OCI-LY1 (cell line): Measurements from ENCODE around the gene ADAMTS14.

ENCODE experiments used
- H2AFZ ChIP-seq: fragments of 200-600 bp; sonication (generic), shearing (Covaris generic); 2 replicates; pipeline ENCODE4 v1.6.0; 2014; ENCODE audit warnings: antibody characterized with exemption, mild to moderate bottlenecking, low read length
- H3F3A ChIP-seq: fragments of 200-600 bp; sonication (generic), shearing (Covaris generic); 2 replicates; pipeline ENCODE4 v1.6.0; 2014; ENCODE audit warnings: mild to moderate bottlenecking, antibody characterized with exemption, low read length, moderate library complexity; ENCODE audit not compliant: insufficient read depth
- H3K27ac ChIP-seq: fragments of 200-600 bp; sonication (generic); 2 replicates; pipeline ENCODE4 v1.5.1; 2014; ENCODE audit warnings: low read length, mixed run types, mild to moderate bottlenecking, low read depth; ENCODE audit not compliant: poor library complexity, severe bottlenecking
- H3K27me3 ChIP-seq: fragments of 200-600 bp; sonication (generic); 2 replicates; pipeline ENCODE4 v1.6.0; 2014; ENCODE audit warnings: antibody characterized with exemption, mild to moderate bottlenecking, low read length, moderate library complexity; ENCODE audit not compliant: insufficient read depth
- H3K36me3 ChIP-seq: fragments of 200-600 bp; sonication (generic); 2 replicates; pipeline ENCODE4 v1.6.1; 2014; ENCODE audit warnings: mild to moderate bottlenecking, antibody characterized with exemption, low read length, moderate library complexity, mixed read lengths; ENCODE audit not compliant: insufficient read depth
- H3K4me1 ChIP-seq: fragments of 200-600 bp; sonication (generic); 2 replicates; pipeline ENCODE4 v1.5.1; 2014; ENCODE audit warnings: mild to moderate bottlenecking, low read length, moderate library complexity; ENCODE audit not compliant: insufficient read depth, severe bottlenecking
- H3K4me2 ChIP-seq: fragments of 200-600 bp; sonication (generic), shearing (Covaris generic); 2 replicates; pipeline ENCODE4 v1.6.1; 2014; ENCODE audit warnings: low read length
- H3K4me3 ChIP-seq: fragments of 200-600 bp; sonication (generic); 2 replicates; pipeline ENCODE4 v1.5.1; 2014; ENCODE audit warnings: low read length, low read depth, mild to moderate bottlenecking, mixed read lengths; ENCODE audit not compliant: poor library complexity, severe bottlenecking
- H3K79me2 ChIP-seq: fragments of 200-600 bp; shearing (Covaris generic); 2 replicates; pipeline ENCODE4 v1.6.1; 2016; ENCODE audit warnings: mixed run types, low read length, mixed read lengths; ENCODE audit not compliant: insufficient read depth
- H3K9ac ChIP-seq: fragments of 200-600 bp; sonication (generic), shearing (Covaris generic); 2 replicates; pipeline ENCODE4 v1.6.1; 2014; ENCODE audit warnings: mild to moderate bottlenecking, low read length, mixed read lengths
- H3K9me2 ChIP-seq: fragments of 200-600 bp; sonication (generic), shearing (Covaris generic); 2 replicates; pipeline ENCODE4 v1.6.1; 2014; ENCODE audit warnings: low read depth, mild to moderate bottlenecking, low read length, mixed read lengths
- H3K9me3 ChIP-seq: fragments of 200-600 bp; shearing (Covaris generic); 2 replicates; pipeline ENCODE4 v1.6.1; 2014; ENCODE audit warnings: low read length, mixed read lengths
- H4K20me1 ChIP-seq: fragments of 200-600 bp; sonication (generic), shearing (Covaris generic); 2 replicates; pipeline ENCODE4 v1.6.0; 2016; ENCODE audit warnings: mild to moderate bottlenecking, low read length; ENCODE audit not compliant: insufficient read depth
- CTCF ChIP-seq: fragments of 200-600 bp; sonication (generic), shearing (Covaris generic); IDR thresholded peaks from 2 replicates; pipeline ENCODE4 v1.5.1; 2017; ENCODE audit warnings: mild to moderate bottlenecking, antibody characterized with exemption, low read length, moderate library complexity, mixed read lengths
- EZH2 ChIP-seq: fragments of 200-600 bp; sonication (generic), shearing (Covaris generic); IDR thresholded peaks from 2 replicates; pipeline ENCODE4 v1.8.0; 2017; ENCODE audit warnings: borderline replicate concordance, mixed run types, mild to moderate bottlenecking, antibody characterized with exemption, low read length, moderate library complexity, mixed read lengths

ADAMTS14 gene

GRCh38 chr10:70652761-70653657, 19.3 kb upstream of the ADAMTS14 start:
- no peak overlapping the region for H3K9ac ChIP-seq
- no peak overlapping the region for H3K27ac ChIP-seq
- peaks cover 6% of the 10 kb centered on the region; the same call in 1 of the 2 replicates for H3K27me3 ChIP-seq
- no peaks in the 10 kb centered on the region; the same call in 1 of the 2 replicates for H3K36me3 ChIP-seq
- TF ChIP-seq EZH2: no peak
- no peak for TF ChIP-seq CTCF
- H3K9me3 ChIP-seq: peaks cover 25% of the 10 kb centered on the region
- H4K20me1 ChIP-seq: no peaks in the 10 kb centered on the region
- no peak overlapping the region for H3K4me3 ChIP-seq
- no peak overlapping the region for H3K4me2 ChIP-seq
- no peaks in the 10 kb centered on the region for H3K4me1 ChIP-seq
- H2AFZ ChIP-seq: no peak overlapping the region
- H3K9me2 ChIP-seq: no peaks in the 10 kb centered on the region
- no peaks in the 10 kb centered on the region for H3K79me2 ChIP-seq
- no peaks in the 10 kb centered on the region for H3F3A ChIP-seq

- TF ChIP-seq EZH2 (no peak), CTCF (no peak)
- no peaks in the 10 kb centered on the region for H3K4me1 ChIP-seq
- no peaks in the 10 kb centered on the region; the same call in 1 of the 2 replicates for H3K36me3 ChIP-seq
- peaks cover 6% of the 10 kb centered on the region; the same call in 1 of the 2 replicates for H3K27me3 ChIP-seq
- H3K4me3 ChIP-seq: no peak overlapping the region
- no peak overlapping the region for H3K27ac ChIP-seq
- peaks cover 19% of the 10 kb centered on the region for H3K9me3 ChIP-seq
- H4K20me1 ChIP-seq: no peaks in the 10 kb centered on the region
- H3K9me2 ChIP-seq: no peaks in the 10 kb centered on the region
- no peaks in the 10 kb centered on the region for H3F3A ChIP-seq
- H3K79me2 ChIP-seq: no peaks in the 10 kb centered on the region
- H3K4me2 ChIP-seq: no peak overlapping the region
- H2AFZ ChIP-seq: no peak overlapping the region
- H3K9ac ChIP-seq: no peak overlapping the region
Observed at GRCh38 chr10:70655316-70655715, 17.0 kb upstream of the ADAMTS14 start.

GRCh38 chr10:70656489-70656888, 15.8 kb upstream of the ADAMTS14 start:
- Histone ChIP-seq H3K9me3 (peaks cover 12% of the 10 kb centered on the region), H3F3A (no peaks in the 10 kb centered on the region), H3K9ac (no peak overlapping the region), H3K4me1 (no peaks in the 10 kb centered on the region), H2AFZ (no peak overlapping the region), H3K4me3 (no peak overlapping the region), H3K4me2 (no peak overlapping the region), H3K27me3 (peaks cover 6% of the 10 kb centered on the region; the same call in 1 of the 2 replicates), H3K36me3 (no peaks in the 10 kb centered on the region; the same call in 1 of the 2 replicates), H4K20me1 (no peaks in the 10 kb centered on the region), H3K79me2 (no peaks in the 10 kb centered on the region), H3K9me2 (no peaks in the 10 kb centered on the region), H3K27ac (no peak overlapping the region)
- no peak for TF ChIP-seq EZH2
- TF ChIP-seq CTCF: no peak
